DMS 273 (cell line): ENCODE results near the gene RNF26.
"Not testable (repeated sequence)": the region's sequence is repeated elsewhere in the genome, so short reads cannot be mapped to it uniquely, and the experiment has no call there.

Experiments used
- DNase-seq: peaks from one replicate; lab custom pipeline; 2025; ENCODE audit not compliant: unreplicated experiment; lab: John Stamatoyannopoulos, UW

RNF26 gene

GRCh38 chr11:119381181-119381988, 47.1 kb downstream of the RNF26 start, which contains the start of gene USP2:
Gene USP2 (minus strand): TSS chr11:119381690. CDS start chr11:119373480, 8,210 bp downstream.
- DNase-seq = peak; percentile 97

GRCh38 chr11:119382101-119382500, 47.8 kb downstream of the RNF26 start:
- DNase-seq = peak; percentile 29

GRCh38 chr11:119382513-119382912, 48.2 kb downstream of the RNF26 start:
- not testable (repeated sequence) for DNase-seq

GRCh38 chr11:119384332-119384731, 50.0 kb downstream of the RNF26 start:
- no peak for DNase-seq
